Upper lobe of right lung (tissue), 1 donor: ENCODE results near the gene C11orf87. TPM values are rescaled to one million over a fixed set of nuclear protein-coding genes. Genes with fewer than 3 reads are reported as not detected.
A peak's percentile ranks its signal among the peaks of the same experiment; 100 is the strongest.

Source experiments
- ATAC-seq: fragments of 200-7000 bp; cut with Tn5 transposase; one replicate; pipeline ENCODE4 v1.9.1; 2020; ENCODE audit warnings: mild to moderate bottlenecking, moderate library complexity
- DNase-seq: peaks from one replicate; pipeline ENCODE4 v3.0.0-alpha.2; 2020
- H3K27ac ChIP-seq: fragments of 200-600 bp; one replicate; pipeline ENCODE4 v1.8.0; 2022
- H3K27me3 ChIP-seq: fragments of 200-600 bp; one replicate; pipeline ENCODE4 v1.8.0; 2022; ENCODE audit warnings: mild to moderate bottlenecking
- H3K36me3 ChIP-seq: fragments of 200-600 bp; one replicate; pipeline ENCODE4 v1.8.0; 2022
- H3K4me1 ChIP-seq: fragments of 200-600 bp; one replicate; pipeline ENCODE4 v1.8.0; 2022
- H3K4me3 ChIP-seq: fragments of 200-600 bp; one replicate; pipeline ENCODE4 v1.8.0; 2022; ENCODE audit warnings: mild to moderate bottlenecking
- H3K9me3 ChIP-seq: fragments of 200-600 bp; one replicate; pipeline ENCODE4 v1.8.0; 2022
- intact Hi-C: fragments of 100-400 bp; cut with DNase I; formaldehyde crosslinking; loops from one replicate; pipeline ENCODE4 v1.11.0; 2022
- total RNA-seq: library from RNA; stranded (reverse); fragmentation: NEBNext Ultra II Directional; extraction: Animal tissue kit (Norgen Biotek cat#: 25700); gene quantifications from one replicate; pipeline ENCODE4 v1.2.1, GENCODE V29; 2021
- TF ChIP-seq, protein P1 (sequence below): fragments of 200-600 bp; IDR thresholded peaks from one replicate; pipeline ENCODE4 v1.8.0; 2022; ENCODE audit warnings: antibody characterized with exemption
- donor health status: DM: no; HTN: yes; CAD: no; lungs with severe emphysema.

Gene C11orf87
- total RNA-seq, 1 donor from 2014 or later = 0.35 TPM

DNA sequence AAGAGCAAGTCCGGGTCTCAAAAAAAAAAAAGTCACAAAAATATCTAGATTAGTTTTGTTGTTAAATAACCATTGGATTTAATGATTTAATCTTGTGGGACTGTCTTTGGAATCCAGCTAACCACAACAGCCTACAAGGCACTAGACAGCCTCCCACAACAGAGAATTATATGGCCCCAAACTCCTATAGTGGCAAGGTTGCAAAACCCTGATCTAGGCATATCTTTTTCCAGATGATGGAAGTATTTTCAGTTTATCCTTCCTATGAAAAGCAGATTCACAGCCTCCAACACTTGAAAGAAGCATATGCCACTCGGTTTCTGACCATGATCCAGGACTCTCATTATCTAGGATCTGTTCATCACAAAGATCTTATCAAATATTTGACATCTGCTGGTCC, 5.4 kb upstream of the C11orf87 start:
- TF ChIP-seq, protein P1, sequence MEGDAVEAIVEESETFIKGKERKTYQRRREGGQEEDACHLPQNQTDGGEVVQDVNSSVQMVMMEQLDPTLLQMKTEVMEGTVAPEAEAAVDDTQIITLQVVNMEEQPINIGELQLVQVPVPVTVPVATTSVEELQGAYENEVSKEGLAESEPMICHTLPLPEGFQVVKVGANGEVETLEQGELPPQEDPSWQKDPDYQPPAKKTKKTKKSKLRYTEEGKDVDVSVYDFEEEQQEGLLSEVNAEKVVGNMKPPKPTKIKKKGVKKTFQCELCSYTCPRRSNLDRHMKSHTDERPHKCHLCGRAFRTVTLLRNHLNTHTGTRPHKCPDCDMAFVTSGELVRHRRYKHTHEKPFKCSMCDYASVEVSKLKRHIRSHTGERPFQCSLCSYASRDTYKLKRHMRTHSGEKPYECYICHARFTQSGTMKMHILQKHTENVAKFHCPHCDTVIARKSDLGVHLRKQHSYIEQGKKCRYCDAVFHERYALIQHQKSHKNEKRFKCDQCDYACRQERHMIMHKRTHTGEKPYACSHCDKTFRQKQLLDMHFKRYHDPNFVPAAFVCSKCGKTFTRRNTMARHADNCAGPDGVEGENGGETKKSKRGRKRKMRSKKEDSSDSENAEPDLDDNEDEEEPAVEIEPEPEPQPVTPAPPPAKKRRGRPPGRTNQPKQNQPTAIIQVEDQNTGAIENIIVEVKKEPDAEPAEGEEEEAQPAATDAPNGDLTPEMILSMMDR = no peak
- H3K4me1 ChIP-seq = no peaks in the 10 kb centered on the region
- intact Hi-C loops = no loop called here

DNA sequence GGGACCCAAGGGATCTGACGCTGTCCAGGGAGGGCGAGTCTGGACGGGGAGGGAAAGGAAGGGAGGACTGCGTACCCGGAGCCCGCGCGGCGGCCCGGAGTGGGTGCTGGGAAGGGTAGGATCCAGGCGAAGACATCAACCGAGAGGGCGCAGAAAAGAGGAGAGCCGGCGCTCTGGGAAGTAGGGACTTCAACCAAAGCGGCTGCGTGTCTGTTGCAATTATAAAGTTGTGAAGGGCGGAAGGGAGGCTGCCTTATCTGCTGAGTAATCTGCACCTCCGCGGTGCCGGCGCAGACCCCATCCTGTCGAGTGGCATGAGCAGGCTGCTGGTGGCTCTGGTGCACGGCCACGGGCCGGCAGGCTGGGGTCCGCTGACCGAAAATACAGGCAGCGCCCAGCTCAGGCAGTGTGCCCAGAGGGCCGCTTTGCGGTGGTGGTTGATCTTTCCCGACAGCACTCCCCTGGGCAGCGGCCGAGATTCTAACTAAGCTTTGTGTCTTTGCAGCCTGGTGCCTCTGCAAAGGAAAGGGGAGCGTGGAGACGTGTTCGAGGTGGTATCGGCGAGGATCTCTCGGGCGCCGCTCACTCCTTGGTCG, 978 bp downstream of the C11orf87 start:
- Histone ChIP-seq H3K27me3 (peaks cover 44% of the 10 kb centered on the region), H3K27ac (no peak overlapping the region), H3K9me3 (no peaks in the 10 kb centered on the region), H3K36me3 (no peaks in the 10 kb centered on the region), H3K4me3 (peak overlapping the region; percentile 26), H3K4me1 (no peaks in the 10 kb centered on the region)
- ATAC-seq = peak; percentile 24
- DNase-seq = peak; percentile 62
- TF ChIP-seq, protein P1 = no peak
- intact Hi-C loops = no loop called here

More for the DNA sequence above, 5.4 kb upstream of the C11orf87 start:
- H3K4me3 ChIP-seq = no peak overlapping the region
- H3K36me3 ChIP-seq = no peaks in the 10 kb centered on the region
- no peaks in the 10 kb centered on the region for H3K9me3 ChIP-seq
- H3K27ac ChIP-seq = no peak overlapping the region
- peaks cover 3% of the 10 kb centered on the region for H3K27me3 ChIP-seq
- ATAC-seq = no peak
- DNase-seq = no peak

DNA sequence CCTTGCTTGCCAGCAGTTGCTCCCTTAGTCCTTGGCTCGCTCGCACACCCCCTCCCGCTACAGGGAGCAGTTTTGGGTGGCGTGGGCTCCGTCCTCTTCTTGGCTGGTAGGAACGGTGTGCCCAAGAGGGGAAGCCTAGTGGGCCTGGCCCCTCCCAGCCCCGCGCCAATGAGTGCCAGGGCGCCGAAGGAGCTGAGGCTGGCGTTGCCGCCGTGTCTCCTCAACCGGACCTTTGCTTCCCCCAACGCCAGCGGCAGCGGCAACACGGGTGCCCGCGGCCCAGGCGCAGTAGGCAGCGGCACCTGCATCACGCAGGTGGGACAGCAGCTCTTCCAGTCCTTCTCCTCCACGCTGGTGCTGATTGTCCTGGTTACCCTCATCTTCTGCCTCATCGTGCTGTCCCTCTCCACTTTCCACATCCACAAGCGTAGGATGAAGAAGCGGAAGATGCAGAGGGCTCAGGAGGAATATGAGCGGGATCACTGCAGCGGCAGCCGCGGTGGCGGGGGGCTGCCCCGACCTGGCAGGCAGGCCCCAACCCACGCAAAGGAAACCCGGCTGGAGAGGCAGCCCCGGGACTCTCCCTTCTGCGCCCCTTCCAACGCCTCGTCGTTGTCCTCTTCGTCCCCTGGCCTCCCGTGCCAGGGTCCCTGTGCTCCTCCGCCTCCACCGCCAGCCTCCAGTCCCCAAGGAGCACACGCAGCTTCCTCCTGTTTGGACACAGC, 1.6 kb downstream of the C11orf87 start:
- ATAC-seq (peak; percentile 20), DNase-seq (peak; percentile 59)
- H3K9me3 ChIP-seq = no peaks in the 10 kb centered on the region
- H3K27ac ChIP-seq = no peak overlapping the region
- H3K4me3 ChIP-seq = peak overlapping the region; percentile 26
- H3K27me3 ChIP-seq = peaks cover 44% of the 10 kb centered on the region
- H3K36me3 ChIP-seq = no peaks in the 10 kb centered on the region
- TF ChIP-seq, protein P1 = no peak
- intact Hi-C loops = no loop called here
- H3K4me1 ChIP-seq = no peaks in the 10 kb centered on the region

DNA sequence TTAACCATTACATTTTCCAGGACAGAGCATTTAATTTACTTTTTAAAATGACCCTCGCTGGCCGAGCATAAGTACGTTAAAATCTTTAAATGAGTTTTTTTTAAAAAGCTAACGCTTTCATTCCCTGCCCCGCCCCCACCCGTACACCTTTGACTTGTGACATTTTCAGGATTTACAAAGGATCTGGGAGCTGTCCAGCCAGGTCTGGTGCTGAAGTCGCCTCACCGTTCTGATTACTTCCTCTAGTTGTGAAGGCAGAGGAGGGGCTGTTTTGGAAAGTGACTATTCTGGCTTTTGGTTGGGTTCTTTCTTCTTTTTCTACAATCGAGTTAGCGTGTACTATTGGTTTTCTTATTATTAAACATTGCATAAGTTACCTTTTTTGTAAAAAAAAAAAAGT, 2.9 kb downstream of the C11orf87 start:
- ATAC-seq = no peak
- Histone ChIP-seq H3K9me3 (no peaks in the 10 kb centered on the region), H3K4me3 (no peak overlapping the region), H3K4me1 (no peaks in the 10 kb centered on the region), H3K27ac (no peak overlapping the region), H3K27me3 (peaks cover 44% of the 10 kb centered on the region), H3K36me3 (no peaks in the 10 kb centered on the region)
- intact Hi-C loops = no loop called here
- DNase-seq = peak; percentile 66
- TF ChIP-seq, protein P1 = no peak

DNA sequence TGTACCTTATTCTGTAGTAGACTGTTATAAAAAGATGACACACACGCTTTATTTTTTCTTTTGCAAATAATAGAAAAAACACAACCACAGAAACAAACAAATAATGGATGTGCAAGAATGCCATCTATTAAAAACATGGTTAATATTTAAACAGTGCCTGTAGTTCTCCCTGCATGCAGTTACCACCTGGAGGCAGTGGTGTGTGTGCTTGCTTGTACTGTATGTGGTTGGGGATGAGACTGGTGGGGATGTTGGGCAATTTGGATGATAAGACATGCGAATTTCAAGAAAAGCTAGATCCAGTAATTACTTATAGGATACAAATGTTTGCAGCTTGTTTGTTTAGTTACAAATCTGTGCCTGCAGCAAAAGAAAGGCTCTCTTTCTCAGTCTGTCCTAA, 3.6 kb downstream of the C11orf87 start:
- no peak overlapping the region for H3K4me3 ChIP-seq
- no peaks in the 10 kb centered on the region for H3K9me3 ChIP-seq
- ATAC-seq (no peak), DNase-seq (no peak)
- peaks cover 44% of the 10 kb centered on the region for H3K27me3 ChIP-seq
- no peaks in the 10 kb centered on the region for H3K36me3 ChIP-seq
- TF ChIP-seq, protein P1 = no peak
- no peaks in the 10 kb centered on the region for H3K4me1 ChIP-seq
- no peak overlapping the region for H3K27ac ChIP-seq
- intact Hi-C loops = no loop called here
